ENCODE results near the gene BEGAIN. TPM values are rescaled to one million over a fixed set of nuclear protein-coding genes. Genes with fewer than 3 reads are reported as not detected.

The BEGAIN gene
- total and polyA plus RNA-seq, 9 of the 15 experiments (the other 6 are each of a cell fraction or from before 2014, with no cell fraction given), result 0.07 to 0.68 (median 0.55) TPM; not detected in 3

DNA sequence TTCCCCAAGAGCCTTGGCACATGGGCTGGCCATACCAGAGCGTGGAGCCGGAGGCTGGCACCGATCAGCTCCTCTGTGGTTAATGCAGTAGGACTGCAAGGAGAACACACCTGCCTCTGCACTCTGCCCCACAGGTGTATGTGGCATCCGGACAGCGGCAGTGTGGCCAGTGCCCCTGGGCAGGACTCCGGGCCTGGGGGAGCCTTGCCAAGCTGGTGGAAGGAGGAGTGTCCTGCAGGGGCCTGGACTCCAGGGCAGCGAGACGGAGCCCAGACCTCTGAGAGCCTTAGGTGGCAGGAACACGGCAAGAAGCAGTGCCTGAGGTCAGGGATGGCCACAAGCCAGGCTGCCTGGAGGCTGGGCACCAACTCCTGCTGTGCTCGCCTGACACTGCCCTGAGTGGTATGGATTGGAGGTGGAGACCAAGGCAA is 5.3 kb upstream of the BEGAIN start:
- peaks cover 0 to 8% of the 10 kb centered on the region in 2 experiments; a peak in 3 of 5 replicates for H3K4me1 ChIP-seq (replicated peaks in 1 of 2; ENCODE audit: control insufficient read depth in 2 of 2, insufficient read depth in 2 of 2, low read length in 2 of 2)
- ChIA-PET CTCF (ENCODE audit: low intra/inter-chr PET ratio) (no interaction called here), POLR2A (interaction anchor here (0.6 kb wide), 1 partner anchor 24 kb away, joined by 3 read pairs; no protein-coding TSS in a partner anchor)
- no peak overlapping the region for H3K27ac ChIP-seq (ENCODE audit: extremely low read depth, low read depth, low read length)
- DNase-seq (ENCODE audit: extremely low read depth in 1 of 4, low spot score in 3 of 4) (no peak), ATAC-seq (no peak), FAIRE-seq (no peak)
- H3K4me3 ChIP-seq, result no peak overlapping the region
- H3K9ac ChIP-seq (ENCODE audit: insufficient read depth in 1 of 2, low read depth in 2 of 2, low read length in 2 of 2), result no peak overlapping the region
- H3K79me2 ChIP-seq (ENCODE audit: control insufficient read depth, insufficient read depth, low read length), result no peaks in the 10 kb centered on the region
- WGBS (ENCODE audit: insufficient coverage, low coverage, missing lambda C conversion rate), result 12% methylated on average over 6 of the region's 10 CpGs
- no TSS peak for BruUV-seq (replicated peaks)
- no peak overlapping the region for H2AFZ ChIP-seq (ENCODE audit: low read depth, low read length)
- no peaks in the 10 kb centered on the region for H3K36me3 ChIP-seq (ENCODE audit: control insufficient read depth, insufficient read depth, low read length)
- intact Hi-C loops (cut with micrococcal nuclease) (no loop called here), in situ Hi-C loops (cut with MboI) (no loop called here)
- no peaks in the 10 kb centered on the region for H4K20me1 ChIP-seq (replicated peaks; ENCODE audit: control insufficient read depth, insufficient read depth, low read length)
- peaks cover 16 to 66% of the 10 kb centered on the region in 2 experiments; a peak in 4 of 5 replicates for H3K27me3 ChIP-seq (ENCODE audit: control insufficient read depth in 2 of 2, insufficient read depth in 2 of 2, low read length in 2 of 2)
- no peaks in the 10 kb centered on the region for H3K9me1 ChIP-seq (ENCODE audit: control insufficient read depth, insufficient read depth, low read length)
- no peaks in the 10 kb centered on the region for H3K9me3 ChIP-seq (replicated peaks; ENCODE audit: control insufficient read depth, insufficient read depth, low read depth, low read length)
- H3K4me2 ChIP-seq (ENCODE audit: insufficient read depth, low read length), result no peak overlapping the region
- no peak for TF ChIP-seq MTA1 (IDR thresholded peaks at IDR 0.05; ENCODE audit: borderline replicate concordance)
- TF ChIP-seq, protein P1, sequence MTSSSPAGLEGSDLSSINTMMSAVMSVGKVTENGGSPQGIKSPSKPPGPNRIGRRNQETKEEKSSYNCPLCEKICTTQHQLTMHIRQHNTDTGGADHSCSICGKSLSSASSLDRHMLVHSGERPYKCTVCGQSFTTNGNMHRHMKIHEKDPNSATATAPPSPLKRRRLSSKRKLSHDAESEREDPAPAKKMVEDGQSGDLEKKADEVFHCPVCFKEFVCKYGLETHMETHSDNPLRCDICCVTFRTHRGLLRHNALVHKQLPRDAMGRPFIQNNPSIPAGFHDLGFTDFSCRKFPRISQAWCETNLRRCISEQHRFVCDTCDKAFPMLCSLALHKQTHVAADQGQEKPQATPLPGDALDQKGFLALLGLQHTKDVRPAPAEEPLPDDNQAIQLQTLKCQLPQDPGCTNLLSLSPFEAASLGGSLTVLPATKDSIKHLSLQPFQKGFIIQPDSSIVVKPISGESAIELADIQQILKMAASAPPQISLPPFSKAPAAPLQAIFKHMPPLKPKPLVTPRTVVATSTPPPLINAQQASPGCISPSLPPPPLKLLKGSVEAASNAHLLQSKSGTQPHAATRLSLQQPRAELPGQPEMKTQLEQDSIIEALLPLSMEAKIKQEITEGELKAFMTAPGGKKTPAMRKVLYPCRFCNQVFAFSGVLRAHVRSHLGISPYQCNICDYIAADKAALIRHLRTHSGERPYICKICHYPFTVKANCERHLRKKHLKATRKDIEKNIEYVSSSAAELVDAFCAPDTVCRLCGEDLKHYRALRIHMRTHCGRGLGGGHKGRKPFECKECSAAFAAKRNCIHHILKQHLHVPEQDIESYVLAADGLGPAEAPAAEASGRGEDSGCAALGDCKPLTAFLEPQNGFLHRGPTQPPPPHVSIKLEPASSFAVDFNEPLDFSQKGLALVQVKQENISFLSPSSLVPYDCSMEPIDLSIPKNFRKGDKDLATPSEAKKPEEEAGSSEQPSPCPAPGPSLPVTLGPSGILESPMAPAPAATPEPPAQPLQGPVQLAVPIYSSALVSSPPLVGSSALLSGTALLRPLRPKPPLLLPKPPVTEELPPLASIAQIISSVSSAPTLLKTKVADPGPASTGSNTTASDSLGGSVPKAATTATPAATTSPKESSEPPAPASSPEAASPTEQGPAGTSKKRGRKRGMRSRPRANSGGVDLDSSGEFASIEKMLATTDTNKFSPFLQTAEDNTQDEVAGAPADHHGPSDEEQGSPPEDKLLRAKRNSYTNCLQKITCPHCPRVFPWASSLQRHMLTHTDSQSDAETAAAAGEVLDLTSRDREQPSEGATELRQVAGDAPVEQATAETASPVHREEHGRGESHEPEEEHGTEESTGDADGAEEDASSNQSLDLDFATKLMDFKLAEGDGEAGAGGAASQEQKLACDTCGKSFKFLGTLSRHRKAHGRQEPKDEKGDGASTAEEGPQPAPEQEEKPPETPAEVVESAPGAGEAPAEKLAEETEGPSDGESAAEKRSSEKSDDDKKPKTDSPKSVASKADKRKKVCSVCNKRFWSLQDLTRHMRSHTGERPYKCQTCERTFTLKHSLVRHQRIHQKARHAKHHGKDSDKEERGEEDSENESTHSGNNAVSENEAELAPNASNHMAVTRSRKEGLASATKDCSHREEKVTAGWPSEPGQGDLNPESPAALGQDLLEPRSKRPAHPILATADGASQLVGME (CRISPR knock-in tag; IDR thresholded peaks at IDR 0.05), result no peak
- no peak for TF ChIP-seq NCOA4 (IDR thresholded peaks at IDR 0.05; ENCODE audit: partially characterized antibody)
- TF ChIP-seq RNF2 (IDR thresholded peaks at IDR 0.05), result no peak
- TF ChIP-seq U2AF2 (optimal IDR thresholded peaks at IDR 0.05; ENCODE audit: low read depth, low read length), result no peak
- no peak for TF ChIP-seq SIX5 (IDR thresholded peaks at IDR 0.05; ENCODE audit: borderline replicate concordance in 1 of 2, insufficient read depth in 1 of 2, low read depth in 1 of 2, low read length in 2 of 2)
- no peak for TF ChIP-seq NFATC3 (IDR thresholded peaks at IDR 0.05)
- no peak for TF ChIP-seq ZNF134 (CRISPR knock-in tag; conservative IDR thresholded peaks at IDR 0.05)
- no peak for TF ChIP-seq SRSF3 (IDR thresholded peaks at IDR 0.05; ENCODE audit: insufficient read depth, low read length)
- TF ChIP-seq PRDM10 (IDR thresholded peaks at IDR 0.05; ENCODE audit: partially characterized antibody), result no peak

All from K562 (cell line).